ENCODE measurements around the gene LRRC4C.

Gene LRRC4C

DNA sequence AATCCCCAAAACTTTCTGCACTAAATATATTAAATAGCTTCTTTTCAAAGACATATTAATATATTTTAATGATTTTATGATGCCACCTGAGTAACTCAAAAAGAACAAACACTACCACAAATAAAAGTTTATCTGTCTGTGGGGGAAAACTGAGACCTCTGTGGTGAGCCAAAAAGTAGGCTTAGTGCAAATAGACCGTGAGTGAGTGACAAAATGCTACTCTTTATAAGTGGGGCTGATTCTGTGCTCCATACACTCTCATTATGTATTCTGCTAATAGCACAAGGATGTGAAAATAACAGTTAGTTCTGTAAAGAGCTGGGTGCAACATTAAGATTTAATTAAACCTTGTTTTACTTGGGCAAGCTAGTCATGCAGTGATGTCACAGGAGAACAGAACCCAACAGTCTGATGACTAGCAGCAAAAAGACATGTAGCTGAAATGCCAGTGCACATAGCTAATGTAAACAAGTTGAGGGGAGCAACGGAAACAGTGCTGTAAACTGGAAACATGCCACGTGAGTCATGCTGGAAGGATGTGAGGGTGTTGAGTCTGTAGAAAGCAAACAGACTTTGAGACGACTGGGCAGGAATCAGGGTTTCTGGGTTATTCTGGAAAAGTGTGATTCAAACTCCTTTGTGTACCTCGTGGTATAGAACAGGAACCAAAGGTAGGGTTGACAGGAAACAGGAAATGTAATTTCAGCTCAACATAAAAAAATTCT lies 1130.4 kb downstream of the LRRC4C start:
- Histone ChIP-seq H3K4me1 (ENCODE audit: insufficient read depth, low read length) (no peaks in the 10 kb centered on the region), H3K27me3 (ENCODE audit: insufficient read depth, low read length, poor library complexity) (no peaks in the 10 kb centered on the region), H2AFZ (ENCODE audit: low read depth, low read length) (no peak overlapping the region), H3K4me3 (ENCODE audit: low read depth in 1 of 2, low read length in 2 of 2) (no peak overlapping the region), H3K79me2 (ENCODE audit: insufficient read depth, low read length) (no peaks in the 10 kb centered on the region), H3K4me2 (ENCODE audit: insufficient read depth, low read length) (no peak overlapping the region), H3K36me3 (ENCODE audit: insufficient read depth, low read length) (no peaks in the 10 kb centered on the region), H3K9me3 (ENCODE audit: insufficient read depth, low read length, severe bottlenecking) (no peaks in the 10 kb centered on the region), H3K9ac (ENCODE audit: low read depth, low read length) (no peak overlapping the region), H3K27ac (ENCODE audit: low read length) (no peak overlapping the region), H4K20me1 (ENCODE audit: insufficient read depth, low read length) (no peaks in the 10 kb centered on the region)
- no peak for TF ChIP-seq EZH2 (IDR thresholded peaks at IDR 0.05; ENCODE audit: borderline replicate concordance, low read depth, low read length, severe bottlenecking)
- TF ChIP-seq, protein P1, sequence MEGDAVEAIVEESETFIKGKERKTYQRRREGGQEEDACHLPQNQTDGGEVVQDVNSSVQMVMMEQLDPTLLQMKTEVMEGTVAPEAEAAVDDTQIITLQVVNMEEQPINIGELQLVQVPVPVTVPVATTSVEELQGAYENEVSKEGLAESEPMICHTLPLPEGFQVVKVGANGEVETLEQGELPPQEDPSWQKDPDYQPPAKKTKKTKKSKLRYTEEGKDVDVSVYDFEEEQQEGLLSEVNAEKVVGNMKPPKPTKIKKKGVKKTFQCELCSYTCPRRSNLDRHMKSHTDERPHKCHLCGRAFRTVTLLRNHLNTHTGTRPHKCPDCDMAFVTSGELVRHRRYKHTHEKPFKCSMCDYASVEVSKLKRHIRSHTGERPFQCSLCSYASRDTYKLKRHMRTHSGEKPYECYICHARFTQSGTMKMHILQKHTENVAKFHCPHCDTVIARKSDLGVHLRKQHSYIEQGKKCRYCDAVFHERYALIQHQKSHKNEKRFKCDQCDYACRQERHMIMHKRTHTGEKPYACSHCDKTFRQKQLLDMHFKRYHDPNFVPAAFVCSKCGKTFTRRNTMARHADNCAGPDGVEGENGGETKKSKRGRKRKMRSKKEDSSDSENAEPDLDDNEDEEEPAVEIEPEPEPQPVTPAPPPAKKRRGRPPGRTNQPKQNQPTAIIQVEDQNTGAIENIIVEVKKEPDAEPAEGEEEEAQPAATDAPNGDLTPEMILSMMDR (IDR thresholded peaks at IDR 0.05; ENCODE audit: borderline replicate concordance, extremely low read depth, low read length, poor library complexity, severe bottlenecking) = no peak
- DNase-seq (no peak), ATAC-seq (ENCODE audit: insufficient read depth, low read depth) (no peak)

DNA sequence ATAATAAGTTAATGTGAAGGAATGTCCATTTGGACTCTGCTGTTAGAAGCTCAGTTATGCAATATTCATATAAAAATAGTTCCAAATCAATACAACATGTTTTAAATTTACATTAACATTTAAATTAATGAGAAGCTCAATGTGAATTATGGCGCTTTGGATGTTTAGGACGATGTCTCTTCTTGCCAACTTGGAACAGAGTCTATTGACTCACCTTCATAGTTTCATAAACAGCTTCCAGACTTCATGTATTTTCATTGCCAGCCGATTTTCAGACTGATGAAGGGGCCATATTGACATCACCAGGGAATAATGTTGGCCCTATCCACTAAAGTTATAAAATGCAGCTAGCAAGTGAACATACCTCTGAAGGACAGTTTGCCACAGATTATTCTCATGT lies 1136.2 kb downstream of the LRRC4C start:
- Histone ChIP-seq H3K9ac (ENCODE audit: low read depth, low read length) (no peak overlapping the region), H3K4me2 (ENCODE audit: insufficient read depth, low read length) (no peak overlapping the region), H3K27me3 (ENCODE audit: insufficient read depth, low read length, poor library complexity) (no peaks in the 10 kb centered on the region), H3K27ac (ENCODE audit: low read length) (no peak overlapping the region), H3K4me3 (ENCODE audit: low read depth in 1 of 2, low read length in 2 of 2) (no peak overlapping the region), H3K36me3 (ENCODE audit: insufficient read depth, low read length) (no peaks in the 10 kb centered on the region), H3K79me2 (ENCODE audit: insufficient read depth, low read length) (no peaks in the 10 kb centered on the region), H3K9me3 (ENCODE audit: insufficient read depth, low read length, severe bottlenecking) (no peaks in the 10 kb centered on the region), H3K4me1 (ENCODE audit: insufficient read depth, low read length) (no peaks in the 10 kb centered on the region), H4K20me1 (ENCODE audit: insufficient read depth, low read length) (no peaks in the 10 kb centered on the region), H2AFZ (ENCODE audit: low read depth, low read length) (no peak overlapping the region)
- DNase-seq (no peak), ATAC-seq (ENCODE audit: insufficient read depth, low read depth) (no peak)
- TF ChIP-seq, protein P1 (IDR thresholded peaks at IDR 0.05; ENCODE audit: borderline replicate concordance, extremely low read depth, low read length, poor library complexity, severe bottlenecking) = no peak
- no peak for TF ChIP-seq EZH2 (IDR thresholded peaks at IDR 0.05; ENCODE audit: borderline replicate concordance, low read depth, low read length, severe bottlenecking)

DNA sequence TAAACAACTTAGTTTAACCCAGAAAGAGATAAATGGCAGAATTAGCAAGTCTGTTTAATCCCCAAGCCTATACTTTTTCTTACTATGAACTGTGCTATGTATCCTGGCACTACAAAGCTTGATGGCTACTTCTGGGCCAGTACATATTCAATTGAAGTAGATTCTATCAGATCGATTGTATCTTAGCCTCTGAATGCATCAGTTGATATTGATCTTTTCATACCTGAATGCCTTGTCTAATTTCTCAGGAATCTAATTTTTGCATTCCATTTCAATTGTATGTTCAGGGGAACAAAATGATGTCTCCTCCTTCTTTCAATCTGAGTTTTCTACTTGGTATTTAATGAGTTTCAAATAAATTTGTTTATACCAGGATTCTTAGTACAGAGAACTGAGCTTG lies 1137.9 kb downstream of the LRRC4C start:
- Histone ChIP-seq H3K4me3 (ENCODE audit: low read depth in 1 of 2, low read length in 2 of 2) (no peak overlapping the region), H2AFZ (ENCODE audit: low read depth, low read length) (no peak overlapping the region), H3K4me1 (ENCODE audit: insufficient read depth, low read length) (no peaks in the 10 kb centered on the region), H4K20me1 (ENCODE audit: insufficient read depth, low read length) (no peaks in the 10 kb centered on the region), H3K79me2 (ENCODE audit: insufficient read depth, low read length) (no peaks in the 10 kb centered on the region), H3K9me3 (ENCODE audit: insufficient read depth, low read length, severe bottlenecking) (no peaks in the 10 kb centered on the region), H3K4me2 (ENCODE audit: insufficient read depth, low read length) (no peak overlapping the region), H3K9ac (ENCODE audit: low read depth, low read length) (no peak overlapping the region), H3K36me3 (ENCODE audit: insufficient read depth, low read length) (no peaks in the 10 kb centered on the region), H3K27ac (ENCODE audit: low read length) (no peak overlapping the region), H3K27me3 (ENCODE audit: insufficient read depth, low read length, poor library complexity) (no peaks in the 10 kb centered on the region)
- DNase-seq (no peak), ATAC-seq (ENCODE audit: insufficient read depth, low read depth) (no peak)
- TF ChIP-seq EZH2 (IDR thresholded peaks at IDR 0.05; ENCODE audit: borderline replicate concordance, low read depth, low read length, severe bottlenecking) = no peak
- TF ChIP-seq, protein P1 (IDR thresholded peaks at IDR 0.05; ENCODE audit: borderline replicate concordance, extremely low read depth, low read length, poor library complexity, severe bottlenecking) = no peak
